H9 (cell line): ENCODE measurements around the gene FAM174A. TPM values are rescaled to one million over a fixed set of nuclear protein-coding genes. Genes with fewer than 3 reads are reported as not detected.

Source experiments
- DNase-seq: peaks from one replicate; pipeline ENCODE4 v3.0.0-alpha.2; 2017
- H2AFZ ChIP-seq: one replicate; pipeline ENCODE4 v1.6.1; 2013; ENCODE audit warnings: mild to moderate bottlenecking, low read length, control low read depth, moderate library complexity
- H2AK5ac ChIP-seq: 2 replicates; pipeline ENCODE4 v1.6.1; 2013; ENCODE audit warnings: low read length, control low read depth, mixed read lengths; ENCODE audit not compliant: insufficient read length
- H2BK120ac ChIP-seq: one replicate; pipeline ENCODE4 v1.6.1; 2013; ENCODE audit warnings: low read depth, mild to moderate bottlenecking, low read length, control low read depth, inconsistent platforms; ENCODE audit not compliant: poor library complexity, severe bottlenecking
- H2BK12ac ChIP-seq: 2 replicates; pipeline ENCODE4 v1.6.1; 2013; ENCODE audit warnings: low read length, control low read depth, mixed read lengths, low read depth; ENCODE audit not compliant: insufficient read length
- H2BK15ac ChIP-seq: 2 replicates; pipeline ENCODE4 v1.6.1; 2013; ENCODE audit warnings: low read depth, low read length, control low read depth
- H2BK20ac ChIP-seq: one replicate; pipeline ENCODE4 v1.6.1; 2013; ENCODE audit warnings: low read depth, mild to moderate bottlenecking, low read length, control low read depth, inconsistent platforms; ENCODE audit not compliant: poor library complexity, severe bottlenecking
- H2BK5ac ChIP-seq: 2 replicates; pipeline ENCODE4 v1.6.1; 2013; ENCODE audit warnings: low read length, control low read depth, mixed read lengths; ENCODE audit not compliant: insufficient read length
- H3K14ac ChIP-seq: 2 replicates; pipeline ENCODE4 v1.6.1; 2013; ENCODE audit warnings: low read length, control low read depth; ENCODE audit not compliant: insufficient read depth
- H3K18ac ChIP-seq: 2 replicates; pipeline ENCODE4 v1.6.1; 2013; ENCODE audit warnings: low read depth, mild to moderate bottlenecking, mixed read lengths, low read length, control low read depth; ENCODE audit not compliant: insufficient read length
- H3K23ac ChIP-seq: 2 replicates; pipeline ENCODE4 v1.6.1; 2013; ENCODE audit warnings: low read length, control low read depth, mixed read lengths, low read depth; ENCODE audit not compliant: insufficient read length
- H3K23me2 ChIP-seq: 2 replicates; pipeline ENCODE4 v1.6.1; 2013; ENCODE audit warnings: low read depth, mild to moderate bottlenecking, mixed read lengths, low read length, control low read depth; ENCODE audit not compliant: insufficient read length, poor library complexity, severe bottlenecking
- H3K27ac ChIP-seq: 2 replicates; pipeline ENCODE4 v1.5.1; 2013; ENCODE audit warnings: low read length, control low read depth, mixed read lengths, low read depth; ENCODE audit not compliant: insufficient read length
- H3K27me3 ChIP-seq: 2 replicates; pipeline ENCODE4 v1.6.1; 2013; ENCODE audit warnings: low read length, control low read depth, inconsistent platforms; ENCODE audit not compliant: insufficient read depth
- H3K4ac ChIP-seq: 2 replicates; pipeline ENCODE4 v1.6.1; 2013; ENCODE audit warnings: low read depth, mild to moderate bottlenecking, control low read depth, inconsistent platforms, low read length, moderate library complexity
- H3K4me1 ChIP-seq: 2 replicates; pipeline ENCODE4 v1.6.1; 2013; ENCODE audit warnings: low read length, control low read depth, inconsistent platforms; ENCODE audit not compliant: insufficient read depth
- H3K4me2 ChIP-seq: 2 replicates; pipeline ENCODE4 v1.6.1; 2013; ENCODE audit warnings: low read length, control low read depth, mixed read lengths; ENCODE audit not compliant: insufficient read length, insufficient read depth
- H3K56ac ChIP-seq: 2 replicates; pipeline ENCODE4 v1.6.1; 2013; ENCODE audit warnings: low read depth, mild to moderate bottlenecking, mixed read lengths, low read length, control low read depth; ENCODE audit not compliant: insufficient read length
- H3K79me1 ChIP-seq: 2 replicates; pipeline ENCODE4 v1.6.1; 2013; ENCODE audit warnings: low read depth, mild to moderate bottlenecking, moderate library complexity, low read length, control low read depth, inconsistent platforms; ENCODE audit not compliant: insufficient read depth, poor library complexity, severe bottlenecking
- H3K79me2 ChIP-seq: 2 replicates; pipeline ENCODE4 v1.6.1; 2013; ENCODE audit warnings: low read length, control low read depth, inconsistent platforms; ENCODE audit not compliant: insufficient read depth
- H3K9ac ChIP-seq: 2 replicates; pipeline ENCODE4 v1.6.1; 2013; ENCODE audit warnings: low read length, control low read depth, mixed read lengths; ENCODE audit not compliant: insufficient read length; ENCODE audit errors: extremely low read depth
- H3K9me3 ChIP-seq: one replicate; pipeline ENCODE4 v1.6.1; 2013; ENCODE audit warnings: low read depth, low read length, inconsistent platforms; ENCODE audit not compliant: control insufficient read depth
- H3T11ph ChIP-seq: one replicate; pipeline ENCODE4 v1.6.1; 2013; ENCODE audit warnings: mild to moderate bottlenecking, low read length, control low read depth, inconsistent platforms
- H4K20me1 ChIP-seq: one replicate; pipeline ENCODE4 v1.6.1; 2013; ENCODE audit not compliant: control insufficient read depth, insufficient read length, insufficient read depth
- H4K5ac ChIP-seq: 2 replicates; pipeline ENCODE4 v1.6.1; 2013; ENCODE audit warnings: low read depth, mild to moderate bottlenecking, mixed read lengths, low read length, control low read depth; ENCODE audit not compliant: insufficient read length
- H4K8ac ChIP-seq: replicated peaks from 2 replicates; pipeline ENCODE4 v1.6.1; 2013; ENCODE audit warnings: low read length, control low read depth, mixed read lengths, low read depth; ENCODE audit not compliant: insufficient read length
- H4K91ac ChIP-seq: 2 replicates; pipeline ENCODE4 v1.6.1; 2013; ENCODE audit warnings: low read depth, mild to moderate bottlenecking, moderate library complexity, mixed read lengths, low read length, control low read depth; ENCODE audit not compliant: insufficient read length
- H3K27ac Mint-ChIP-seq, 3 experiments: 2 replicates in 2 of 3; 3 replicates in 1 of 3; pipeline ENCODE4 v1.8.0; 2020 to 2021; ENCODE audit warnings: mixed read lengths in 3 of 3, mild to moderate bottlenecking in 1 of 3, moderate library complexity in 1 of 3
- H3K27me3 Mint-ChIP-seq: 2 replicates; pipeline ENCODE4 v1.8.0; 2021; ENCODE audit warnings: low read depth, mild to moderate bottlenecking, moderate library complexity, mixed read lengths
- H3K36me3 Mint-ChIP-seq, 3 experiments: 2 replicates in 2 of 3; 3 replicates in 1 of 3; pipeline ENCODE4 v1.8.0; 2020 to 2021; ENCODE audit warnings: low read depth in 3 of 3, mixed read lengths in 3 of 3; ENCODE audit not compliant: insufficient read depth in 1 of 3
- H3K4me1 Mint-ChIP-seq, 2 experiments: 2 replicates each; pipeline ENCODE4 v1.8.0; 2020; ENCODE audit warnings: mixed read lengths in 2 of 2
- H3K4me3 Mint-ChIP-seq, 2 experiments: 2 replicates in 1 of 2; 3 replicates in 1 of 2; pipeline ENCODE4 v1.8.0; 2020 to 2021; ENCODE audit warnings: mild to moderate bottlenecking in 2 of 2, mixed read lengths in 2 of 2, moderate library complexity in 1 of 2
- H3K9me3 Mint-ChIP-seq, 2 experiments: 2 replicates in 1 of 2; 3 replicates in 1 of 2; pipeline ENCODE4 v1.8.0; 2020; ENCODE audit warnings: mild to moderate bottlenecking in 2 of 2, mixed read lengths in 2 of 2, moderate library complexity in 1 of 2
- CTCF ChIP-seq: fragments of 200-600 bp; sonication (generic); conservative IDR thresholded peaks from 3 replicates; pipeline ENCODE4 v1.8.0; 2021; ENCODE audit warnings: antibody characterized with exemption, mild to moderate bottlenecking
- WGBS: extraction: QIAGEN DNeasy Blood & Tissue Kit; methylation state at CpG from one replicate; pipeline ENCODE4 v1.1.7; 2013; ENCODE audit warnings: missing lambda C conversion rate, low lambda C conversion rate, mixed read lengths; ENCODE audit not compliant: insufficient read length; ENCODE audit errors: extremely low coverage; 5-methylcytosine and 5-hydroxymethylcytosine counted together
- total RNA-seq: library from RNA; stranded (reverse); gene quantifications from 2 replicates; pipeline ENCODE4 v1.2.1, GENCODE V29; 2021

The FAM174A gene
- total RNA-seq, 1 experiment from 2014 or later = 4.3 TPM

GRCh38 chr5:100546001-100546400 lies 10.8 kb downstream of the FAM174A start:
- no peaks in the 10 kb centered on the region for H3K27me3 ChIP-seq
- no peaks in the 10 kb centered on the region for H3K23me2 ChIP-seq
- no peak overlapping the region for H3K56ac ChIP-seq
- H4K20me1 ChIP-seq = no peaks in the 10 kb centered on the region
- H2BK5ac ChIP-seq = no peak overlapping the region
- H4K91ac ChIP-seq = no peak overlapping the region
- no peak for TF ChIP-seq CTCF
- Mint-ChIP-seq H3K36me3 (no peaks in the 10 kb centered on the region), H3K27me3 (no peaks in the 10 kb centered on the region), H3K9me3 (no peaks in the 10 kb centered on the region), H3K27ac (no peak overlapping the region), H3K4me3 (no peak overlapping the region), H3K4me1 (no peaks in the 10 kb centered on the region)
- H2BK12ac ChIP-seq = no peak overlapping the region
- no peak overlapping the region for H3T11ph ChIP-seq
- no peaks in the 10 kb centered on the region for H3K9me3 ChIP-seq
- H3K14ac ChIP-seq = no peak overlapping the region
- DNase-seq = no peak
- H3K18ac ChIP-seq = no peak overlapping the region
- H3K4me1 ChIP-seq = no peaks in the 10 kb centered on the region
- H4K8ac ChIP-seq = no peak overlapping the region
- H2BK120ac ChIP-seq = no peak overlapping the region
- no peak overlapping the region for H2BK20ac ChIP-seq
- H2AFZ ChIP-seq = no peak overlapping the region
- no peak overlapping the region for H3K4me2 ChIP-seq
- no peaks in the 10 kb centered on the region for H3K79me2 ChIP-seq
- H4K5ac ChIP-seq = no peak overlapping the region
- no CpG with 5 or more reads among the region's 1 CpG for WGBS
- no peak overlapping the region for H2BK15ac ChIP-seq
- no peak overlapping the region for H3K23ac ChIP-seq
- no peak overlapping the region for H3K9ac ChIP-seq
- no peak overlapping the region for H3K4ac ChIP-seq
- H2AK5ac ChIP-seq = no peak overlapping the region
- no peak overlapping the region for H3K27ac ChIP-seq
- H3K79me1 ChIP-seq = no peaks in the 10 kb centered on the region
